HG03457 (cell line): ENCODE data around the gene HNRNPK.

Source experiments
- ATAC-seq: cut with Tn5 transposase; IDR thresholded peaks from one replicate; pipeline ENCODE4 v1.9.1; 2021; ENCODE audit warnings: moderate number of reproducible peaks; ENCODE audit not compliant: unreplicated experiment

Gene HNRNPK

DNA sequence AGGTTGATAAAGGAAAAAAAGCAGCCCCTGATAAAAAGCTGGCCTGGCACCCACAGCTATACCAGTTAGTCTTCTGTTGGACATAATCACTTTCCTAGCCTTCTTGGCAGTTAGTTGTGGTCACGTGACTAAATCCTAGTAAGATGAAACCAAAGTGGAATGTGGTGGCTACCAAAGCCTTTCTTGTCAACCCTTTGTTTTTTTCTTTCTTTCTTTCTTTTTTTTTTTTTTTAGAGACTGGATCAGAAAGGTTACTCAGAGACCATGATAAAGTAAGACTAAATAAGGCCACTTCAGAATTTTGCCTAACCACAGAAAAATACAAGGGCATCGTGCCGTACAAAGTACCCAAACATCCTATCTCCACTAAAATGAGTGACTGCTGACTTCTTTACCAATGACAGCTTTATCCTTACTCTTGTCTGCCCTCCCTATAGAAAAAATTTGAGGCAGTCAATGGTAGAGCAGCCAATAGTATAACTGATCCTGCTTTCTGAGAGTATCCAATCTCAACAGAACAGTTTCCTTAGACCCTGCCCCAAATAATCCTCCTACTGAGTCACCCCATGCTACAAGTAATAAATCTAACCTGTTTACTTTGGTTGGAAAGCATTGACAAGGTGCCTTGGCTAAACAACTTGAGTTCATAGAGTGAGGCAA, 44.6 kb downstream of the HNRNPK start:
- no peak for ATAC-seq

- no peak for ATAC-seq
Measured at GRCh38 chr9:83934569-83935275, 45.3 kb downstream of the HNRNPK start.

- ATAC-seq: no peak
Measured at GRCh38 chr9:83933790-83934189, 46.2 kb downstream of the HNRNPK start.

GRCh38 chr9:83932851-83933250, 47.2 kb downstream of the HNRNPK start:
- no peak for ATAC-seq

- ATAC-seq: no peak
Measured at GRCh38 chr9:83932011-83932410, 48.0 kb downstream of the HNRNPK start.

DNA sequence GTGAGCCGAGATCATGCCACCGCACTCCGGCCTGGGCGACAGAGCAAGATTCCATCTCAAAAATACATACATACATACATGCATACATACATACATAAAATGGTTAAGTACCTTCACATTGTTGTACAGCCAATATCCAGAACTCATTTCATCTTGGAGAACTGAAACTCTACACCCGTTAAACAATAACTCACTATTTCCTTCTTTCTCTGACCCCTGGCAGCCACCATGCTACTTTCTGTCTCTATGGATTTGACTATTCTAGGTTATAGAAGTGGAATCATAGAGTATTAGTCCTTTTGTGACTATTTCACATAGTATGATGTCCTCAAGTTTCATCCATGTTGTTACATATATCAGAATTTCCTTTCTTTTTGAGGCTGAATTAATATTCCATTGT, 49.1 kb downstream of the HNRNPK start:
- ATAC-seq: no peak

GRCh38 chr9:83927591-83927990, 52.4 kb downstream of the HNRNPK start:
- no peak for ATAC-seq

DNA sequence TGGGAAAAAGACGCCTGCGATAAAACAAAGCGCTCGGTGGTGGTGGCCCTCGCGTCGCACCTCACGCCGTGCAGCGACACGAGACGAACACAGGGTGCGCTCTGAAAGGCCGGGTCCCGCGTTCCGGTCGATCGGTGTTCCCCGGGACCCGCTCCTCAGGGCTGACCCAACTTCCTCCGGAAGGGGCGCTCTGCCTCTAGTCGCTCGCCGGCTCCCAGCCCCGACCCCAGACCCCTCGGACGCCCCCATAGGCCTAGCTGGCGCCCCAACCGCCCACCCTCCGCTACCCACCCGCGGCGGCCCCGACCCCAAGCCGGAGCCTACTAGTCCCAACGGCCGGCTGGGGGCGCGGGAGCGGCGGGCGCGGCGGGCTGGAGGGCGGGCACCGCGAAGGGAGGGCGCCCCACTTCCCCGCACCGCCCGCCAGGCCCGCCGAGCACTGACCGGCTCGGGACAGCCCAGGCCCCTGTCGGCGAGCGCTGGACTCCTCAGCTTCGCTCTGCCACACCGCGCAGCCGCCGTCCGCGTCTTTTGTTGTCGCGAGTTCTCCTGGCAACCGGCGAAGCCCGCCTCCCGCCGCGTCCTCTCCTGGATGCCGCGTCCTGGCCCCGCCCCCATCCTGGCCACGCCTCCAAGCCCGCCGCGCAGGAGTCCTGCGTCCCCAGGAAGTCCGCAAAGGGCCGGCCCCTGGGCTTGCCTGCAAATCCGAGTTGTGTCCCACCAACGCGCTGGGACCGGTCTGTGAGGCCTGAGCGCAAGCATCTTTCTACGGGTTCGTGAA, 58.9 kb downstream of the HNRNPK start, which contains the start of gene KIF27:
Gene KIF27, minus strand, starts transcription at position 506 of the 781 bp plus-strand sequence. CDS start 5,841 bp downstream, outside the sequence.
- ATAC-seq: peak; percentile 94

DNA sequence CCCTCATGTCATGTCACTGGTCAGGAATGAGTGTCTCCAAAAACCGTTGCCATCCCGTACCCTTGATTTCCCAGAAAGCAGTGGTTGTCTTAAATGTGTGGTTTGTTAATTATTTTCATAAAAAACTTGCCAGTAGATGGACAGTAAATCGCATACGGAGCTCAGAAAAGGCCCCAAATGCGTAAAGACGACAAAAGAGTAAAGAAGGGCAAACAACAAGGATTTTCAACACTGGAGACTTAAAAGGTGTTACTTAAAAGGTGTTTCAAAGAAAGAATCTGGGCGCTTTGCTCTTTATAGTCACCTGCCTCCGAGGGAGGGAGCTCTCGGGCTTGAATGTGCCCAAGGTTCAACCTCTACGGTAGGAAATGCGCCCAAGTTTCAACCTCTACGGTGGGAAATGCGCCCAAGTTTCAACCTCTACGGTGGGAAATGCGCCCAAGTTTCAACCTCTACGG, 59.5 kb downstream of the HNRNPK start:
- peak; percentile 17 for ATAC-seq

- ATAC-seq: no peak
Measured at GRCh38 chr9:83919111-83919510, 60.9 kb downstream of the HNRNPK start.
